Sigmoid colon (tissue), 4 donors: ENCODE data around the gene AGBL2.

Source experiments
- POLR2AphosphoS5 ChIP-seq, 4 donors: sonication (generic); formaldehyde crosslinking; IDR thresholded peaks; one replicate each; pipeline ENCODE4 v1.6.1; 2017; ENCODE audit warnings: antibody characterized with exemption in 4 of 4
- TF ChIP-seq, protein P1 (sequence below), 4 experiments: fragments of 450-650 bp in 3 of 4; fragments of 200-600 bp in 1 of 4; IDR thresholded peaks; one replicate each; pipeline ENCODE4 v1.5.1; 2016 to 2019; ENCODE audit warnings: antibody characterized with exemption in 4 of 4, mild to moderate bottlenecking in 3 of 4, moderate library complexity in 2 of 4

DNA sequence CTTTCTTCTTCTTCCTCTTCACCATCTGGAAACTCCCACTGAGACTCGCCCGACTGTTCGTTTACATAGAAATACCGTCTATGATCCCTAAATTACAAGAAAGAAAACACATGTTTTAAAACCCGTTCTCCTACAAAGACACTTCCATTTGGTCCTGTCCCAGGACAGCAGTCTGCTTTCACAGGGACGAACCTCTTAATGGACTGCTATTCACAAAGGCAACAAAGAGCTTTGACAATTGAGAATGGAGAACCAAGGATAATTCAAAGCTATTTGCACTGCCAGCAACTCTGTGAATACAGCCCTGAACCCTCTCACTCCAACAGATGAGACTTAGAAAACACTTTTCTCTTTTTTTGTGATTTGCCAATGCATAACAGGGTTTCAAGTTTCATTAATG is 16.3 kb upstream of the AGBL2 start:
- TF ChIP-seq, protein P1, sequence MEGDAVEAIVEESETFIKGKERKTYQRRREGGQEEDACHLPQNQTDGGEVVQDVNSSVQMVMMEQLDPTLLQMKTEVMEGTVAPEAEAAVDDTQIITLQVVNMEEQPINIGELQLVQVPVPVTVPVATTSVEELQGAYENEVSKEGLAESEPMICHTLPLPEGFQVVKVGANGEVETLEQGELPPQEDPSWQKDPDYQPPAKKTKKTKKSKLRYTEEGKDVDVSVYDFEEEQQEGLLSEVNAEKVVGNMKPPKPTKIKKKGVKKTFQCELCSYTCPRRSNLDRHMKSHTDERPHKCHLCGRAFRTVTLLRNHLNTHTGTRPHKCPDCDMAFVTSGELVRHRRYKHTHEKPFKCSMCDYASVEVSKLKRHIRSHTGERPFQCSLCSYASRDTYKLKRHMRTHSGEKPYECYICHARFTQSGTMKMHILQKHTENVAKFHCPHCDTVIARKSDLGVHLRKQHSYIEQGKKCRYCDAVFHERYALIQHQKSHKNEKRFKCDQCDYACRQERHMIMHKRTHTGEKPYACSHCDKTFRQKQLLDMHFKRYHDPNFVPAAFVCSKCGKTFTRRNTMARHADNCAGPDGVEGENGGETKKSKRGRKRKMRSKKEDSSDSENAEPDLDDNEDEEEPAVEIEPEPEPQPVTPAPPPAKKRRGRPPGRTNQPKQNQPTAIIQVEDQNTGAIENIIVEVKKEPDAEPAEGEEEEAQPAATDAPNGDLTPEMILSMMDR (IDR thresholded peaks at IDR 0.05), result no peak
- no peak for TF ChIP-seq POLR2AphosphoS5 (IDR thresholded peaks at IDR 0.05)
